GM12874 (cell line): ENCODE measurements around the gene PRKACA.

Experiments used
- TF ChIP-seq, protein P1 (sequence below): IDR thresholded peaks from 2 replicates; pipeline ENCODE4 v1.5.1; 2011; ENCODE audit warnings: low read depth, mild to moderate bottlenecking, control low read depth, low read length, moderate library complexity; ENCODE audit not compliant: insufficient read depth

PRKACA gene

DNA sequence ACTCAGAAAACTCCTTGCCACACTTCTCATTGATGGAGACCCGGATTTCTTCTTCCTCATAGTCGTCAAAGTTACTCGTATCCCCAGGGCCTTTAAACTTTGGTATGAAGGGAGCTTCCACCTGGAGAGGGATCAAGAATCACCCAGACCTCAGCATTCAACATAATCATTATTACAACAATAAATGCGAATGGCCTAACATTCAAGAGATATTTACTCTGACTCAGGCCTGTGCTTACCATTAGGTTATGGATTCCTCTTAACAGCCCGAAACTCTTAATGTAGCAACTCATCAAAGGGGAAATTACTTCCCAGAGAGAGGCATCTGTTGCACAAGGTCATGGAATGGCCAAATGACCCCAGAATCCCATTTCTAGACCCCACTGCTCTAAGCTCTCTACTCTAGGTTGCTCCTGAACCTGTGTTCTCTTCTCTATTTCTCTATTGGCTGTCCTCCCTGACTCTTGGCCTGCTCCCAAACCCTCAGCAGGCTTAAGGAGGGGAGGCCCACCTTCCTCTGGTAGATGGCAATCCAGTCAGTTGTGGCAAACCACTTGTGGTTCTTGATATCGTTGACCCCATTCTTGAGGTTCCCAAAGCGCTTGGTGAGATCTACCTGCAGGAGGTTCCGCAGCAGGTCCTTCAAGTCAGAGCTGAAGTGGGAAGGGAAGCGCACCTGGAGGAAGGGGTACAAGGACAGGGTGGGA, 24.3 kb downstream of the PRKACA start:
- TF ChIP-seq, protein P1, sequence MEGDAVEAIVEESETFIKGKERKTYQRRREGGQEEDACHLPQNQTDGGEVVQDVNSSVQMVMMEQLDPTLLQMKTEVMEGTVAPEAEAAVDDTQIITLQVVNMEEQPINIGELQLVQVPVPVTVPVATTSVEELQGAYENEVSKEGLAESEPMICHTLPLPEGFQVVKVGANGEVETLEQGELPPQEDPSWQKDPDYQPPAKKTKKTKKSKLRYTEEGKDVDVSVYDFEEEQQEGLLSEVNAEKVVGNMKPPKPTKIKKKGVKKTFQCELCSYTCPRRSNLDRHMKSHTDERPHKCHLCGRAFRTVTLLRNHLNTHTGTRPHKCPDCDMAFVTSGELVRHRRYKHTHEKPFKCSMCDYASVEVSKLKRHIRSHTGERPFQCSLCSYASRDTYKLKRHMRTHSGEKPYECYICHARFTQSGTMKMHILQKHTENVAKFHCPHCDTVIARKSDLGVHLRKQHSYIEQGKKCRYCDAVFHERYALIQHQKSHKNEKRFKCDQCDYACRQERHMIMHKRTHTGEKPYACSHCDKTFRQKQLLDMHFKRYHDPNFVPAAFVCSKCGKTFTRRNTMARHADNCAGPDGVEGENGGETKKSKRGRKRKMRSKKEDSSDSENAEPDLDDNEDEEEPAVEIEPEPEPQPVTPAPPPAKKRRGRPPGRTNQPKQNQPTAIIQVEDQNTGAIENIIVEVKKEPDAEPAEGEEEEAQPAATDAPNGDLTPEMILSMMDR, result no peak

DNA sequence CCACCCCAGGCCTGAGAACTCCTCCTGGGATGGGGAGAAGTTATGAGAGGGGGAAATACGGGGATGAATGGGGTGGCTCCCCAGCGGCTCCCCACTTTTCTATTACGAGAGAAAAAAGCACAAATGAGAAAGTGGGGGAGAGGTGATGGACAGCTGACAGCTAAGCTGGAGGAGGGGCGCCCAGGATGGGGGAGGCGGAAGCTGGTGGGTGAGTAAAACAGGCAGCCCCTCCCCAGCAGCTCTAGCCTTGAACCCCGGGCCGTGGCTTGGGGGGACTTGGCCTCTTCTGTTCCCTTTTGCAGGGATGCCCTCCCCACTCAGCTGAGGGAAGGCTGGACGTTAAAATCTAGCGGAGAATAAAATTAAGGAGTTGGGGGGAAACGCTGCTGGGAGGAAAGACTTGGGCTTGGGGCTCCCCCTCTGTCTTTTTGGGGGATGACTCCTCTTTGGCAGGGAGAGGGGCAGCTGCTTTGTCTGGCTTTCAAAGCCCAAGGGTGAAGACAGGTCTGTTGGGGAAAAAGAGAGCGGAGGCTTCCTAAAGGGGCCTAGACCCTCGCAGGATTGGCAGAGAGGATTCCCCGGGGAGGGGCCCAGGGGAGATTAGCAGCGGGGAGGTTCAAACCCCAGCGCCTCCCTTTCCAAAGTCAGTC, 25.6 kb downstream of the PRKACA start:
- TF ChIP-seq, protein P1, result peak; percentile 35

DNA sequence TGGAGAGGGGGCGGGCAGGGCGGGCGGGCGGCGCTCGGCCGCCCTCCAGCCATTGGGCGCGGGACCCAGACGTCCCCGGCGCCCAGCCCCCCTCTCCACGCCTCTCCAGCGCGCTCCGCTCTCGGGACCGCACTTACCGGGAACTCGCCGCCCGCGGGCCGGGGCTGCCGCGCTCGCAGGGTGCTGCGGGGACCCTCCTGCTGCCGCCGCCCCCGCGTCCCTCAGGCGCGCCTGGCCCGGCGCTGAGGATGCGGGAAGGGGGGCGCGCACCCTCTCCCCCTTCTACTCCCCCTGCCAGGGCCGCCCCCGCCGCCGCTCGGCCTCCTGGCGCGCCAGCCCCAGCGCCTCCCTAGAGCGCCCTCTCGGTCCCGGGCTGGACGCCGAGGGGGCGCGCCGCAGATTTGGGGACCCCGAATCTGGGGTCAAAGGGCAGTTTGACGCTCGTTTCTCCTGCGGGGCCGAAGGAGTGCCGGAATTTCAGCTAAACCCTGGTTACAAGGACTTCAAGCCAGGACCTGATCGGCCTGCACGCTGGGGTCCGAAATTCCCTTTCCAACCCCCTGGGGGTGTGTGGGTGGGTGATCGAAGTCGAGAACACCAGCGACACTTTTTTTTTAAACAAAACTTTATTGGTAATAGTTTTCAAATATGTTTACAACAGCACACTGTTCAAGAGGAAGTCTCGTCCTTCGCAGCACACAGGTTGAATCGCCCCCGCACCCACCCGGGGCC, 26.3 kb downstream of the PRKACA start:
- TF ChIP-seq, protein P1, result peak; percentile 36; the same call in 1 of the 2 replicates

DNA sequence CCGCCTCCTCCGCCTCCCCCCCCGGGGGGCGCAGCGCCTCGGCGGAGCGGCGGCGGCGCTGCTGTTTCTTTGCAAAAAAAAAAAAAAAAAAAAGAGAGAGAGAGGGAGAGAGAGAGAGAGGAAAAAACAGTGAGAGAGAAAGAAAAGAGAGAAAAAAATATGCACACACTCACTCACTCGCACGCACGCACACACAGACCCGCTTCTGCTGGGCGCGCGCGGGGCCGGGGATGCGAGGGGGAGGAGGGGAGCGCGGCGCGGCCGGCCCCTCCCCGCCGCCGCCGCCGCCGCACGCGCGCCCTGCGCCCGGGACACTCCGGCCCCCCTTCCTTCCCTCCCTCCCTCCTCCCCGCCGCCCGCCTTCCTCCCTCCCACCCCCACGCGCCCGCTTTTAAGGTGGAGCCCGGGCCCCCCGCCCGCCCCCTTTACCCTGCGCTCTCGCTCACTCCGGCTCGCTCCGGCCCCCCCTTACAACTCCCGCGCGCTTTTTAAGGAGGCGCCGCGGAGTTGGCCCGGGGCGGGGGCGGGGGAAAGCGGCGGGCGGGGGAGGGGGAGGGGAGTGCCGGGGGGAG, 27.0 kb downstream of the PRKACA start, which contains the start of gene SAMD1:
TSS of gene SAMD1 (minus strand) at position 243 of the 572 bp plus-strand sequence.
- TF ChIP-seq, protein P1, result no peak

DNA sequence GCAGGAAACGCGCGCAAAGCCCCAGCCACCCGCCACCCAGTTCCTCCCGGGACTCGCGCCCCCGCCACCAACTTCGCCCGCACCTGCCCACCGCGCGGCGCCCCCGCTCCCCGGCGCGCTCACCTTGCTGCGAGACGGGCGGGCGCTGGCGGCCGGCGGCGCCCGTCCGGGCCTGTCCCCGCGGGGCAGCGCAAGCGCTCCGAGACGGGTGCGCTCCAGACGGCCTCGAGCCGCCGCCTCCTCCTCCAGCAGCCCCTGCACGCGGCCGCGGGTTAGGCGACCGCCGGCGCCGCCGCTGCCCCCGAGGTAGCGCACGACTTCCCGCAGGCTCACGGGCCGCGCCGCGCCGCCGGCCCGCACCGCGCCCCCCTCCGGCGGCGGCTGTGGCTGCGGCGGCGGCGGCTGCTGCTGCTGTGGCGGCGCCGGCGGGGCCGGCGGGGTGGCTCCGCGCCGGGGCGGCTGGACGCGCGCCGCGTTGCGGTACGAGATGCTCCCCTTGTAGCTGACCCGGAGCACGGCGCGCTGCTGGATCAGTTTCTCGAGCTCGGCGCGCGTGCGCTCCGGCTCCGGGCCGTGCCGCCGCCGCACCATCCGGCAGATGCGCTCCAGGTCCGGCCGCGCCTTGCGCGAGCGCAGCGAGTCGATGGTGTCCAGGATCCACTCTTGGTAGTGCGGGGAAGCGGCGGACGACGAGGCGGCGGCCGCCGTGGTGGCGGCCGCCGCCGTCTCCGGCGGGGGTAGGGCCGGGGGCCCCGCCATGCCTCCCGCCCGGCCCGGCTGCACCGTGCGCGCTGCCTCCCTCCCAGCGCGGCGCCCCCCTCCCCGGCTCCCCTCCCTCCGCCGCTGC, 27.7 kb downstream of the PRKACA start:
- TF ChIP-seq, protein P1, result no peak

DNA sequence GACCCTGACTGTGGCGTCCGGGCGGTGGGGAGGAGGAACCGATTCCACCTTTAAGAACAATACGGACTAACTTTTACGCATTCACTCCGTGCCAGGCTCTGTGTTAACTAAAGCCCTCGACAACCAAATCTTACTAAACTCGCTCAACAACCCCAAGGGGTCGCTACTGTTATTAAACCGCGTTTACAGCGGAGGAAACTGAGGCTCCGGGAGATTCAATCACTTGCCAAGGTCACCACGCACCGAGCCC, 28.2 kb downstream of the PRKACA start:
- TF ChIP-seq, protein P1, result 0 out of 2 replicates have a peak, but pooled peaks have one; percentile 8
